Prostate gland (tissue), 2 donors: ENCODE results near the gene MYOCD. TPM values are rescaled to one million over a fixed set of nuclear protein-coding genes. Genes with fewer than 3 reads are reported as not detected.

Source experiments
- DNase-seq: peaks from one replicate; pipeline ENCODE4 v3.0.0-alpha.2; 2019; ENCODE audit warnings: low spot score
- H3K27ac ChIP-seq, 2 donors: fragments of 200-600 bp; sonication (generic); 2 replicates each; pipeline ENCODE4 v1.5.1; 2017 to 2019
- H3K27me3 ChIP-seq: fragments of 200-600 bp; sonication (generic); replicated peaks from 2 replicates; pipeline ENCODE4 v1.5.1; 2019; ENCODE audit not compliant: insufficient read depth
- H3K36me3 ChIP-seq, 2 donors: fragments of 200-600 bp; sonication (generic); 1 replicate in 1 of 2; 2 replicates in 1 of 2; pipeline versions ENCODE4 v1.5.1 to v1.8.1; 2017 to 2019
- H3K4me1 ChIP-seq: fragments of 200-600 bp; sonication (generic); replicated peaks from 2 replicates; pipeline ENCODE4 v1.5.1; 2019
- H3K4me3 ChIP-seq, 2 donors: fragments of 200-600 bp; sonication (generic); 2 replicates each; pipeline ENCODE4 v1.5.1; 2017 to 2019
- H3K9me3 ChIP-seq: fragments of 200-600 bp; sonication (generic); 2 replicates; pipeline ENCODE4 v1.5.1; 2017
- POLR2A ChIP-seq: fragments of 450-650 bp; IDR thresholded peaks from one replicate; pipeline ENCODE4 v1.6.1; 2016; ENCODE audit warnings: antibody characterized with exemption, mild to moderate bottlenecking
- POLR2AphosphoS5 ChIP-seq: sonication (generic); formaldehyde crosslinking; IDR thresholded peaks from one replicate; pipeline ENCODE4 v1.6.1; 2017; ENCODE audit warnings: antibody characterized with exemption
- WGBS: methylation state at CpG from one replicate; pipeline ENCODE4 v1.1.5; 2018; 5-methylcytosine and 5-hydroxymethylcytosine counted together
- intact Hi-C: fragments of 100-400 bp; cut with DNase I; formaldehyde crosslinking; loops from one replicate; pipeline ENCODE4 v1.14.2; 2022
- total RNA-seq, 2 donors: library from RNA; depleted of rRNA; stranded (reverse); fragments of >200 nt; gene quantifications; one replicate each; pipeline ENCODE4 v1.1.0, GENCODE V29; 2016
- TF ChIP-seq, protein P1 (sequence below), 4 experiments: fragments of 200-600 bp in 2 of 4; fragments of 450-650 bp in 2 of 4; sonication (generic) in 2 of 4; IDR thresholded peaks; 1 replicate in 3 of 4; 2 replicates in 1 of 4; pipeline ENCODE4 v1.5.1; 2016 to 2019; ENCODE audit warnings: antibody characterized with exemption in 4 of 4, mild to moderate bottlenecking in 2 of 4, moderate library complexity in 2 of 4

Gene MYOCD
- total RNA-seq, 2 donors from 2014 or later, result 8.5 to 43.8 TPM

DNA sequence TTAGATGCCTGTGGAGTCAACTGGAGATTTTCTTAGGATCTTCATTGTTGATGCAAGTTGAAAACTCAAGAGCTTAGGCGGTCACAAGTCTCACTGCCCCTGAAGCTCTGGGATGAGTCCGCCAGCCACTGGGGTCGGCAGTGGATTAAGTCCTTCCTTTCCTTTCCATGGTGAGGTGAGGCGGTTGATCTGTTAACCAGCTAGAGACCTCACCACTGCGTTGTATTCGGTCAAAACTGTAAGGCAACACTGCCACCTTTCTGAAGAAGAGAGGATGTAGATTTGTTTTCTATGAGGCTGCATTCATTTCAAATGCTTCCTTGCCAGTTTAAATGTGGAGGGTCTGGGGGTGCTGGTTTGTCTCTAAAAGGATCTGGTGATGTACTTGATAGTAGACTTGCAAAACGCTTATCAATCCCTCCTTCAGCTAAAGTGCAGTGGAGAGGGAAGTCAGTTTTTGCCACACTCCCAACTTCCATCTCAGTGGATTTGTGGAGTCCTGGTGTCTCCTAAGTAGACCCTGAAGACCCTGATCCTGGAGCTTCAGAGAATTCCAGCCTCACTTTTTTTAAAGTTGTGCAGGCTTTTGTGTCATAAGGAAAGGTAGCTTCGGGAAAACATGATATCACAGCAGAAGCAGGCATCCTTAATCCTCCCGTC, 1.7 kb downstream of the MYOCD start:
- DNase-seq, result no peak
- intact Hi-C loops, result loop anchor here (1.0 to 10.0 kb wide), 5 partner anchors 75 to 487 kb away; no protein-coding TSS in a partner anchor
- H3K4me3 ChIP-seq, result no peak overlapping the region
- WGBS, result 16% methylated on average over 9 of the region's 9 CpGs
- H3K36me3 ChIP-seq, result no peaks in the 10 kb centered on the region
- peak overlapping the region; percentile 38 to 56 for H3K27ac ChIP-seq
- no peaks in the 10 kb centered on the region for H3K9me3 ChIP-seq
- peaks cover 3% of the 10 kb centered on the region for H3K27me3 ChIP-seq
- TF ChIP-seq, protein P1, sequence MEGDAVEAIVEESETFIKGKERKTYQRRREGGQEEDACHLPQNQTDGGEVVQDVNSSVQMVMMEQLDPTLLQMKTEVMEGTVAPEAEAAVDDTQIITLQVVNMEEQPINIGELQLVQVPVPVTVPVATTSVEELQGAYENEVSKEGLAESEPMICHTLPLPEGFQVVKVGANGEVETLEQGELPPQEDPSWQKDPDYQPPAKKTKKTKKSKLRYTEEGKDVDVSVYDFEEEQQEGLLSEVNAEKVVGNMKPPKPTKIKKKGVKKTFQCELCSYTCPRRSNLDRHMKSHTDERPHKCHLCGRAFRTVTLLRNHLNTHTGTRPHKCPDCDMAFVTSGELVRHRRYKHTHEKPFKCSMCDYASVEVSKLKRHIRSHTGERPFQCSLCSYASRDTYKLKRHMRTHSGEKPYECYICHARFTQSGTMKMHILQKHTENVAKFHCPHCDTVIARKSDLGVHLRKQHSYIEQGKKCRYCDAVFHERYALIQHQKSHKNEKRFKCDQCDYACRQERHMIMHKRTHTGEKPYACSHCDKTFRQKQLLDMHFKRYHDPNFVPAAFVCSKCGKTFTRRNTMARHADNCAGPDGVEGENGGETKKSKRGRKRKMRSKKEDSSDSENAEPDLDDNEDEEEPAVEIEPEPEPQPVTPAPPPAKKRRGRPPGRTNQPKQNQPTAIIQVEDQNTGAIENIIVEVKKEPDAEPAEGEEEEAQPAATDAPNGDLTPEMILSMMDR (IDR thresholded peaks at IDR 0.05), result peak in 3 of 4 experiments; percentile 47 to 57 (median 56)
- TF ChIP-seq POLR2A, result no peak
- H3K4me1 ChIP-seq, result no peaks in the 10 kb centered on the region

DNA sequence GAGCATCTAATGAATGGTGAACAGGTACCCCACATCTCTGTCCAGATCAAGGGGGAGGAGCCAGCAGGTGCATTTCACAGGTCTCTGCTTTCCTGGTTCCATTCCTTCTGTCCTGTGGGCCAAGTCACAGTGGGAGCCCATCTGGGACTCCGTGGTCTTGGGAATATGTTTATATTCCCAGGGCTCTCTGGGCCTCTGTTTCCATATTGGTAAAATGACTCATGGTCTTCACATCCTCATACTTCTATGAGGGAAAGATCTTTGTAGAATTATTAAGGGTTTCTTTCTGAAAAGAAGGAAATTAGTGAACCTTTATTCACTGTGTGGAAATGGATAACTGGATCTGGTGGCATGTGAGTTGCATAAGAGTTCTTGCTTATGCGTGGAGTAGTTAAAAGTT, 6.2 kb downstream of the MYOCD start:
- H3K9me3 ChIP-seq, result no peaks in the 10 kb centered on the region
- no peaks in the 10 kb centered on the region for H3K27me3 ChIP-seq
- intact Hi-C loops, result no loop called here
- no peak overlapping the region for H3K4me3 ChIP-seq
- H3K27ac ChIP-seq, result no peak overlapping the region
- no peaks in the 10 kb centered on the region for H3K4me1 ChIP-seq
- TF ChIP-seq, protein P1 (IDR thresholded peaks at IDR 0.05), result no peak
- 74% methylated on average over 2 of the region's 2 CpGs for WGBS
- H3K36me3 ChIP-seq, result no peaks in the 10 kb centered on the region
- no peak for DNase-seq

DNA sequence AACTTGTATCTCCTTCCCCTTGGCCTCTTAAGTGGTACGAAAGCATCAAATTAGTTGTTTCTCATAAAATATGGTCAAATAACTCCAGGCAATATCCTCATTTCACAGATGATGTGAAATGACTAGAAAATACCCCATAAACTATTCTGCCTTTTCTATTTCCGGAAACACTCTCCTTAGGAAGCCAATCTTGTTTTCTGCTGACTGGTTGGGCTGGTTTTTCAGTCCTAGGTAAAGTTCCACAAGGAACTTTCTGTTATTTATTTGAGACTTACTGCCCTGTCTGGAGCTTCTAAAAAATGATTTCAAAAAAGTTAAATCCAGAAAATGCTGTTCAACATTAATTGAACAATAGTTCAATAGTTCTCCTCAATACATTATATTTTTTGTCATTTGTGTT, 7.3 kb downstream of the MYOCD start:
- no peaks in the 10 kb centered on the region for H3K9me3 ChIP-seq
- H3K27ac ChIP-seq, result peak overlapping the region in 1 of 2 donors; percentile 10
- no peaks in the 10 kb centered on the region for H3K27me3 ChIP-seq
- H3K36me3 ChIP-seq, result no peaks in the 10 kb centered on the region
- 36% methylated on average over 2 of the region's 2 CpGs for WGBS
- intact Hi-C loops, result no loop called here
- TF ChIP-seq POLR2A, result no peak
- TF ChIP-seq, protein P1 (IDR thresholded peaks at IDR 0.05), result no peak
- peak; percentile 77 for TF ChIP-seq POLR2AphosphoS5
- H3K4me3 ChIP-seq, result no peak overlapping the region
- H3K4me1 ChIP-seq, result no peaks in the 10 kb centered on the region
- DNase-seq, result peak; percentile 40

DNA sequence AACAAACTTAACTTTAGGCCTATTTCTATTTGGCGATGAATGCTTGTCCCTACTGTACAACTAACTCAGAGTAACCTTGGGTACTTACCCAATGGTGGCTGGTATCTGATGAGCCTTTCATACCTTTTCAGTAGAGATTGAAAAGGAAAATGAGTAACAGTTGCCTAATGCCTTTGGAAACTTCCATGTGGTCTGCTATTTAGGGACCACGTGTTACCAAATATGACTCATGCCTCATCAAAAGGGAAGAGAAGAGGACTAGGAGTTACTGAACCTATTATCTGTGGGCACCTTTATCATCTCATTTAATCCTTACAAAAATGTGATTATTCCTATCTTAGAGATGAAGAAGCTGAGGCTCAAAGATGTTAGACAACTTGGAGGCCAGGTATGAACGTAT, 8.1 kb downstream of the MYOCD start:
- H3K9me3 ChIP-seq, result no peaks in the 10 kb centered on the region
- TF ChIP-seq POLR2AphosphoS5 (no peak), POLR2A (no peak)
- TF ChIP-seq, protein P1 (IDR thresholded peaks at IDR 0.05), result no peak
- DNase-seq, result no peak
- intact Hi-C loops, result no loop called here
- no peaks in the 10 kb centered on the region for H3K27me3 ChIP-seq
- no peak overlapping the region for H3K4me3 ChIP-seq
- 80% methylated on average over 3 of the region's 3 CpGs for WGBS
- H3K27ac ChIP-seq, result no peak overlapping the region
- H3K4me1 ChIP-seq, result no peaks in the 10 kb centered on the region
- H3K36me3 ChIP-seq, result no peaks in the 10 kb centered on the region

DNA sequence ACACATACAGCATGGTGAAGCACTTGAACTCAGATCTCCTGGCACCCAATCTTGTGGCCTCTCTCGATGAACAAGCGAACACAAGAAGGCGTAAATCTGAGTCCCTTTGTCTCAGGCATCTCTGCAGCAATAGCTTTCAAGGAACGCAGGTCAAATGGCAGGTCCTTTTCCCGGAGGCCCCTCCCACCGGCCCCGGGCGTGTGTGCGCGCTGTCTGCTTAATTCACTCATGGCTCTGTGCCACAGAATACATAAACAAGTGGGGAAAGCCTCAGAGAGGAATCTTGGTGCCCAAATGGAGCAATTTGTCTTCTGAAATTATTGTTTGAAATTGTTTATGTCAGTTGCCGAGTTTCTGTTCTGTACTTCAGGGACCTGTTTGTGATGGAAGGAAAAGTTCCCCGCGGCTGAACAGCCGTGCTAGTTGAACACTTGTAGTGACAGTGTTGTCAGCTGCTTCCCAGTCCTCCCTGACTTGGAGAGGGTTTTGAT, 14.8 kb downstream of the MYOCD start:
- no peak for DNase-seq
- Histone ChIP-seq H3K4me3 (no peak overlapping the region), H3K36me3 (no peaks in the 10 kb centered on the region), H3K4me1 (no peaks in the 10 kb centered on the region), H3K27me3 (no peaks in the 10 kb centered on the region), H3K27ac (no peak overlapping the region), H3K9me3 (no peaks in the 10 kb centered on the region)
- no peak for TF ChIP-seq POLR2A
- peak; percentile 8 for TF ChIP-seq POLR2AphosphoS5
- TF ChIP-seq, protein P1 (IDR thresholded peaks at IDR 0.05), result no peak
- intact Hi-C loops, result loop anchor here (5.0 kb wide), 1 partner anchor 52 kb away; no protein-coding TSS in a partner anchor
- WGBS, result 51% methylated on average over 14 of the region's 14 CpGs
